Measurements from ENCODE around the gene LRRK1.

Gene LRRK1

DNA sequence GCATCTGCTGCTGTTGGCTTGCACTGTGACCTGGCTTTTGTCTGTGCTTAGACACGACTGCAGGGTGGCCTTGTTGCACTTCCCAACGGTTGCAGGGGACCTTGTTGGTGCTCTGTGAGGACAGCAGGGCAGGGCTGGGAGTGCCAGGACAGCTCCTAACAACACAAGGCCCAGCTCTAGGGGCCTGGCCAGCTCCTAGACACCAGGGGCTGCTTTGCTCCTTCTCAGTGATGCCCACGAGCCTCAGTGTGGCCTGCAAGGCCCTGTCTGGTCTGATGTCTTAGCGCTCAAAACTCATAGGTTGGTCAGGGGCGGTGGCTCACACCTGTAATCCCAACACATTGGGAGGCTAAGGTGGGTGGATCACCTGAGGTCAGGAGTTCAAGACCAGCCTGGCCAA is 183.6 kb downstream of the LRRK1 start:
- DNase-seq, result no peak

- no peak for DNase-seq
These were observed 184.4 kb downstream of the LRRK1 start for GRCh38 chr15:101103598-101103997.

GRCh38 chr15:101104141-101104540 is 185.0 kb downstream of the LRRK1 start:
- no peak for DNase-seq

GRCh38 chr15:101105059-101105891 is 186.1 kb downstream of the LRRK1 start:
- DNase-seq, result no peak

DNA sequence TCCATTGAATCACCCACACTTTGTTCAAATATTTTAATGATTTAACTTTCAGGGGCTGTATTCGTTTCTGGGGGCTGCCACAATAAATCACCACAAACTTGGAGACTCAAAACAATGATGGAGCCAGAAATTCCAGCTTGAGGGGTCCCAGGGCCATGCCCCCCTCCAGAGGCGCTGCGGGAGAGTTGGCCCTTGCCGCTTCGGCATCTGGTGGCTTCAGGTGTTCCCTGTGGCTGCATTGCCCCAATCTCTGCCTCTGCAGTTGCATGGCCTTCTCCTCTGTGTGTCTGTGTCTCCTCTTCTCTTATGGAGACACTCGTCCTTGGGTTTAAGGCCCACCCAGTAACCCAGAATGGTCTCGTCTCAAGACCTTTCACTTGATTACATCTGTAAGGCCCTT is 187.9 kb downstream of the LRRK1 start:
- DNase-seq, result no peak

DNA sequence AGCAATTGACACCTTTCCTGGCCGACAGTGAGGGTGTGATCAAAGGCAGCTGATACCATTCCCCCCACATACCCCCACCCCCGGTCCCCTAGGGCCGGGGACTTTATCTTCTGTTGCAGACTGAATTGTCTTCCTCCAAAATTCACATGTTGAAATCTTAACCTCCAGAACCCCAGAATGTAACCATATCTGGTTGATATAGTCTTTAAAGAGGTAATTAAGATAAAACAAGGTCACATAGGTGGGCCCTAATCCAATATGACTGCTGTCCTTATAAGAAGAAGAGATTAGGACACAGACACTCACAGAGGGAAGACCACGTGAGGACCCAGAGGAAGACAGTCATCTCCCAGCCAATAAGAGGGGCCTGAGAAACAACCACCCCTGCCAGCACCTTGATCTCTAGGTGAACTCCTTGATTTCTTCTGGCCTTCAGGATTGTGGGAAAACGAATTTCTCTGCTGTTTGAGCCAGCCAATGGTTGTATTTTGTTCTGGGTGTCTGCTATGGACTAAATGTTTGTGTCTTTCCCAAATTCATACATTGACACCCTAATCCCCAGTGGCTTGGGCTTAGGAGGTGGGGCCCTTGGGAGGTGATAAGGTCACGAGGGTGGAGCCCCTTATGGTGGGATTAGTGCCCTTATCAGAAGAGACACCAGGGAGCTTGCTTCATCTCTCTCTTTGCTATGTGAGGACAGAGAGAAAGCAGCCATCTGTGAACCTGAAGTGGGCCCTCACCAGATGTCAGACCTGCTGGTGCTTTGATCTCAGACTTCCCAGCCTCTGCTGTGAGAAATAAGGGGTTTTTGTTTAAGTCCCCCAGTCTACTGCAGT is 188.7 kb downstream of the LRRK1 start:
- DNase-seq, result no peak

GRCh38 chr15:101108461-101108775 is 189.3 kb downstream of the LRRK1 start:
- no peak for DNase-seq

- DNase-seq, result no peak
These were observed 189.6 kb downstream of the LRRK1 start for GRCh38 chr15:101108791-101109190.

GRCh38 chr15:101110681-101111569 is 191.8 kb downstream of the LRRK1 start:
- no peak for DNase-seq

DNA sequence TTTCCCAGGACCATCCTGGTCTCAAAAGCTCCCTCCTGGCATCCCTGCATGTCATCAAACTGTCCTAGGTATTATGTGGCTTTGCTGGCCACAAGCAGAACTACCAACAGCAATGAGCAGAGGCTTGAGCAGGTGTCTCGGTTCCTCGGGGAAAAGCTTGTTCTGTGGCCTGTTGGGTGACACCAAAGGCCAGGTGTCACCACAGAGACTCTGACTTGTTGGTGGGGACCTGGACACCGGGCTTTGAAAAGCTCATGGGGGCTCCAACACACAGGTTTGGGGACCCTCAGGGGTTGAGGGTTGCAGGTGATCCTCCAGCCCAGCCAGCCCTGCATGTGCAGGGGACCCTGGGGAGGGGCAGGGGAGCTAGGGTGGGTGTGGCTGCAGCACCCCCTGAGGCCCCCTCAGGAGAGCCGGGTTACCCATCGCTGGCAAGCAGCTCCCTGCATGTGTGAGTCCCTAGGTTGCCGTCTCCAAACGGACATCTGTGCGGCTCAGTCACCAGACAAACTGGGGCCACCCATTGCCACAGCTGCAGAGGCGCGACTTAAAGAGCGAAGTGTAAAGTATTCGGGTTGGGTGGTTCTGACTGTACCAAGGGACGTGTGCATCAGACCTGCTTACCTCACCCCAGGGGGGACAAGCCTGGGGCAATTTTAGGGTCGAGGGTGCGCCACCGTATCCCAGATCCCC is 192.6 kb downstream of the LRRK1 start:
- no peak for DNase-seq

DNA sequence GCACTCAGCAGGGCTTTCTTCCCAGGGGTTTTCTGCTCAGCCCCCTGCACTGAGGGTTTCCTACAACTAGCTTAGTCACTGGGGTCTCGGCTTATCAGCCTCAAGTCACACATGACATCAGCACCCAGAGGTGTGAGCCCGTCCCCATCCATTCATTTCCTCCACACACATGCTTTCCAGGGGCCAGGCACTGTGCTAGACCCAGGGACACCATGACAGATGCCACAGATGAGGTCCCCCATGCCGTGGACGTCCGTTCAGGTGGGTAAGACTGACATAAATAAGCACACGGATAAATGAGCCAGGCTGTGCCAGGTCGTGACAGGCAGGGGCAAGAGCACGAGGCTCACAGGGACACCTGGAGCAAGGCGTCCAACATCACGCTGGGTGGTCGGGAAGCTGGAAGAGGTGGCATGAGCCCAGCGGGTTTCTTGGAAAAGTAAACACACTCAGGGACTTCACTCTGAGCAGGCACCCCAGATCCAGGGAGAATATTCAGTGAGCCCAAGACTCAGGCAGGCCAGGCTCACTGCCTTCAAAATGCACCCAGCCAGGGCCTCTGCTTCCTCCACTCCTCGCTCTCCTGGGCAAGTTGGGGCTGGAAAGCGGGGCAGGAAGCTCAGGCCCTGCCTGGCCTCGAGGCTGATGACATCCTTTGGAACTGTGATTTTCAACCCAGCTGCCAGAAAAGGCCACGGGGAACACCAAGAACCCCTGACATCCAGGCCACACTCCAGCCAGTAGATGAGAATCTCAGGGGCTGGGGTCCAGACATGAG is 193.4 kb downstream of the LRRK1 start:
- DNase-seq, result no peak

DNA sequence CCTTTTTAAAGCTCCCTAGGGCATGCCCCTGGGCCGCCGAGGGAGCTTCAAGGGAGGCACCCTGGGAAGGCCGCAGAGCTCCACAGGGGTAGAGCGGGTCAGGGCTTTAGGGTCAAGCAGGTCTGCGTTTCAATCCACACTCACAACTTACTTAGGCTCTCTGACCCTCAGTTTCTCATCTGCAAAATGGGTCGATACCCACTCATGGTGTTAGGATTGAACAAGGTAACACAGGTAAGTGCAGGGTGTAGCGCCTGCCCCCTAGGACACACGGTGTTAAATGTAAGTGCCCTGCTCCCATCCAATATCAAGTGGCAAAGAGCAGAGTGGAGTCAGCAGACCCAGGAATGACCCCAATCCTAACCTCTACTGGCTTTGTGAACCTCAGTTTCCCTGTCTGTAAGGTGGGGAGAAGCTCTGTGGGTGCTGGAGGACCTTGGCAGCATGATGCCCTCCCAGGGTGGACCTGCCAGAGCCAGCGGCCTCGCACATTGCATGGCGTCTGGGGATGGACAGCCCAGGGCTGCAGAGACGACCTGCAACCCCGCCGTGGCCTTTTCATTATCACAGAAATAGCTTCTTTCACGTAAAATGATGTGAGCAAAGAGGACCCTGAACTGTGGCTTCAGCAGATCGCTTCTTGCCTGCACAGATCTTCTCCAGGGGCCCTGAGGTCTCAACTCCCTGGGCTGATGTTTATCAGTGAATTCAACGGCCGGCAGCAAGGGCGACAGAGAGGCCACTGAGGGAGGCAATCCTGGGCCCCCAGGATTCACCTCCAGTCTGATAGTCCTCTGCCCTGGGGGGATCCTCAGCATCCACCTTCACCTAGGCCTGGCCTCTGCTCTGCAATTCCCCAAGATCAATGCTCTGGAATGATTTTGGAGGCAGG is 194.2 kb downstream of the LRRK1 start:
- DNase-seq, result no peak

DNA sequence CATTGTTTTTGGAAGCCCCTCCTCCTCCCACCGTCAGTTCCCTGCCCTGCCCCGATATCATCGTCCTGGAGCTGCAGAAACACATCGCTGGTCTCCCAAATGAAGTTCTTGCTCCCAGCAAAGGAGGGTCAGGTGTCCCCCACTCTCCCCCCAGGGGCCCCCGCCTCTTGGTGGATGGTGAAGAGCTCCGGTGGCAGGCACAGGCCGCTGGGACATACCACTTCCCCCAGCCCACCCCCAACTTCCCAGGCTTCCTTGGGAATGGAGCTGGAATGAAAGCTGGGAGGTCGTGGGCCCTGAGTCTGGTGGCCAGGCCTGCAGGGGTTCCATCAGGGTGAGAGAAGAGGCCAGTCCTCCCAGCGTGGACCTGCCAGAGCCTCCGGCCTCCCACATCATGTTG is 195.0 kb downstream of the LRRK1 start:
- no peak for DNase-seq

DNA sequence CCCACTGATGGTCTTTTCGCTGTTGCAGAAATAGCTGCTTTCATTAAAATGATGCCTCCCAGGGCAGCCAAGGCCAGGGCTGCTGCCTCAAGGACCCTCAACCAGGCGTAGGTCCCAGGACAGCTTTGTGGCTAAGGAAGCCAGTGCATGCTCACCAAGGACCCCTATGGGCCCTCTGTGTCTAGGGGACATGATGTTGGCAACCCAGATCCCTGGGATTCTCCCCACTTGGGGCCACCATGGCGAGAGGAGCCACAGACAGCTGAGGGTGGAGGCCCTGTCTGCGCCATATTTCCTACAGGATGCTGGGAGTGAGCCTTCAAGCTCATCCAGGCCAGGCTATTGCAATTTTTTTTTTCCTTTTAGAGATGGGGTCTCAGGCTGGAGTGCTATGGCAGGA is 195.5 kb downstream of the LRRK1 start:
- DNase-seq, result no peak

DNA sequence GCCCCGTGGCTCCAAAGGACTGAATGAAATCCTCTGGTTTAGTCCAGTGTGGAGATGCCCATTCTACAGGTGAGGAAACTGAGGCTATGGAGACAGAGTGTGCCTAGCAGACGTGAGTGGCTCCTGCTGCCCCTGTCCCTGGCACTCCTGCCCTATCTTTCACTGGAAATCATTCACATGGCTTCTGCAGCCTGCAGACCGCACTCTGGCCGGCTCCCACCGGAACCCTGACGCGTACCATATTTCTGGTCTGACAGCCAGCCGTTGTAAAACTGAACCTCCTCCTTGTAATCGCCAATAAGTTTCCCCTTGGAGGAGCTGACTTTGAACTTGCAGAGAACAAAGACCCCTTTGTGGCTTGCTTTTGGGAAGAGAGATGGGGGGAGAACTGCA is 196.2 kb downstream of the LRRK1 start:
- no peak for DNase-seq

DNA sequence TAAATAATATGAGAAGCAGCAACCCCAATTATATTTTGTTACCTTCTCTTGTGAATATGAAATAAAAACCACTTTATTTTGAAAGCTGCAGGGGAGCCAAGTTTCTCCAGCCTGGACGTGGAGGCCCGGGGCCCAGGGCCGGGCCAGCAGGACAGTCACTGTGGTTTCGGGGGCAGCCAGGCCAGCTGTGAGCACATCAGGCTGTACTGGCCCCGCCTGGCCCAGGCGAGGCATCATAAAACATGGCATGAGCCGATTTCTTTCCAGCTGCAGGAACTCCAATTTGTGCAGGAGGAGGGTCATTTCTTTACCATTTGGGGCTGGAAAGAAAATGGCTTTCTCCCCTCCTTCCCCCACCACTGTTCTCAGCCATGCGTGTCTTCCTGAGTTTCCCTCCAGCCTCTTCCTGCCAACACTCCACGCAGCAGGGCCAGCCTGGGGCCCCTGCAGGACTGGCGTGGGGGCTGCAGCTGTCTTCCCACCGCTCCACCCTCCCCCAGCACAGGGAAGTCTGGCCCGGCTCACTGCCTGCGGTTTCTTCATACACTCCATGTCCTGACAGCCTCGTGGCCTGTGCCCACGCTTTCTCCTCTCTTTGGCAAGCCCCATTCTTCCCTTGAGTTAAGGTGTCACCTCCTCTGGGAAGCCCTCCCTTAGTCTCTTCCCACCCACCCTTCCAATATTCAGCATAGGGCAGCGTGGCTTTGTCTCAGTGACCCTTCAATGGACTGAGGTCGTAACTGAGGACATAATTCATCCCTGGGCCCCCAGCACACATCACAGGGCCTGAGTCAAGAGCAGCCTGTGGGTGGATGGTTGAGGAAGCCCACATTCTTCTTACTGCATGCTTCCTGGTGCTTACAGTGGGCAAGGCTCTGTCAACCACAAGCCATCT is 196.9 kb downstream of the LRRK1 start:
- no peak for DNase-seq

GRCh38 chr15:101116681-101116976 is 197.5 kb downstream of the LRRK1 start:
- DNase-seq, result no peak

DNA sequence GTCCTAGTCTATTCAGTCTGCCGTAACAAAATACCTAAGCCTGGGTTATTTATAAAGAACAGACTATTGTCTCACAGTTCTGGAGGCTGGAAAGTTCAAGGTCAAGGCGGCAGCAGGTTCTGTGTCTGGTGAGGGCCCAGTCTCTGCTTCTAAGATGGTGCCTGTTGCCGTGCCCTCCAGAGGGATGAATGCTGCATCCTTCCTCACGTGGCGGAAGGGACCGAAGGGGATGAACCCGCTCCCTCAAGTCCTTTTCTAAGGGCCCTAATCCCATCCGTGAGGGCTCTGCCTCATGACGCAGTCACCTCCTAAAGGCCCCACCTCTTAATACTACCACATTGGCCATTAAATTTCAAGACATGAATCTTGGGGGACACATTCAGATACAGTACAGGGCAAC is 199.0 kb downstream of the LRRK1 start:
- no peak for DNase-seq

- DNase-seq, result no peak
These were observed 199.5 kb downstream of the LRRK1 start for GRCh38 chr15:101118615-101119014.

DNA sequence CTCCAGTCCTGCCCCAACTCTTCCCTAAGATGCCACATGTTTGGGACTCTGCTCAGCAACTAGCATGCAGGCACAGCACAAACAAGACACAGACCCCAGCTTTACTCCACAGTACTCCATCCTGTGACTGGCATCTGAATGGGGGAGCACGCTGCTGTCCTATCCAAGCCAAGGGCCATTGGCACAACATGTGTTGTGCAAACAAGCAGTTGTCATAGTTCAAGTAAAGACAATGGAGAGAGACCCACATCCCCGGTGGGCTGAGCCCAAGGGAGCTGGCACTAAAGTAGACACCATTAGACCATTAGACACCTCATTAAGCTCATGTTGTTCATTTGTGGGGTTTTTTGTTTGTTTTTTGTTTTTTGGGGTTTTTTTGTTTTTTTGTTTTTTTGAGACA is 200.0 kb downstream of the LRRK1 start:
- no peak for DNase-seq

Measured in SHP77 (cell line).